Measurements from ENCODE around the gene ACTN1. TPM values are rescaled to one million over a fixed set of nuclear protein-coding genes. Genes with fewer than 3 reads are reported as not detected.
"Not testable (repeated sequence)": the region's sequence is repeated elsewhere in the genome, so short reads cannot be mapped to it uniquely, and the experiment has no call there.

The ACTN1 gene
- total and polyA plus RNA-seq, 3 donors from 2014 or later = 51.0 to 82.3 (median 69.5) TPM

- TF ChIP-seq POLR2A (IDR thresholded peaks at IDR 0.05) (no peak), CTCF (IDR thresholded peaks at IDR 0.05) (no peak)
- Histone ChIP-seq H3K9me3 (no peaks in the 10 kb centered on the region), H3K27me3 (no peaks in the 10 kb centered on the region), H3K4me1 (no peaks in the 10 kb centered on the region), H3K36me3 (ENCODE audit: low read depth, missing control alignments) (no peaks in the 10 kb centered on the region), H3K27ac (no peak overlapping the region), H3K4me3 (no peak overlapping the region)
- no peak for DNase-seq
- intact Hi-C loops (cut with DNase I; ENCODE audit: low total_unique reads) = no loop called here
- 82 to 87% methylated on average over 3 to 6 of the region's 6 CpGs for WGBS, 2 donors
Observed at GRCh38 chr14:68853749-68854148, 125.4 kb downstream of the ACTN1 start.

- H3K27me3 ChIP-seq; intact Hi-C loops (cut with DNase I; ENCODE audit: low total_unique reads); H3K36me3 ChIP-seq (ENCODE audit: low read depth, missing control alignments); H3K4me1 ChIP-seq; H3K4me3 ChIP-seq; DNase-seq; H3K9me3 ChIP-seq; H3K27ac ChIP-seq: not testable (repeated sequence)
- WGBS, 2 donors = 81 to 92% methylated on average over 7 of the region's 7 CpGs
Observed at GRCh38 chr14:68852493-68852892, 126.6 kb downstream of the ACTN1 start.

GRCh38 chr14:68851078-68851477 is 128.0 kb downstream of the ACTN1 start:
- H3K27me3 ChIP-seq = no peaks in the 10 kb centered on the region
- no peak overlapping the region for H3K27ac ChIP-seq
- TF ChIP-seq POLR2A (IDR thresholded peaks at IDR 0.05) (no peak), CTCF (IDR thresholded peaks at IDR 0.05) (no peak)
- intact Hi-C loops (cut with DNase I; ENCODE audit: low total_unique reads) = no loop called here
- H3K9me3 ChIP-seq = no peaks in the 10 kb centered on the region
- no peak for DNase-seq
- WGBS, 2 donors = 86 to 91% methylated on average over 5 of the region's 5 CpGs
- H3K4me1 ChIP-seq = no peaks in the 10 kb centered on the region
- no peak overlapping the region for H3K4me3 ChIP-seq
- H3K36me3 ChIP-seq (ENCODE audit: low read depth, missing control alignments) = no peaks in the 10 kb centered on the region

GRCh38 chr14:68849416-68849815 is 129.7 kb downstream of the ACTN1 start:
- no peak for DNase-seq
- Histone ChIP-seq H3K27me3 (no peaks in the 10 kb centered on the region), H3K4me1 (no peaks in the 10 kb centered on the region), H3K4me3 (no peak overlapping the region), H3K9me3 (no peaks in the 10 kb centered on the region), H3K36me3 (ENCODE audit: low read depth, missing control alignments) (no peaks in the 10 kb centered on the region), H3K27ac (no peak overlapping the region)
- 90 to 92% methylated on average over 3 of the region's 3 CpGs for WGBS, 2 donors
- no peak for TF ChIP-seq POLR2A (IDR thresholded peaks at IDR 0.05)
- intact Hi-C loops (cut with DNase I; ENCODE audit: low total_unique reads) = no loop called here

GRCh38 chr14:68848253-68848652 is 130.8 kb downstream of the ACTN1 start:
- Histone ChIP-seq H3K27me3 (no peaks in the 10 kb centered on the region), H3K4me3 (no peak overlapping the region), H3K36me3 (ENCODE audit: low read depth, missing control alignments) (no peaks in the 10 kb centered on the region), H3K9me3 (no peaks in the 10 kb centered on the region), H3K27ac (no peak overlapping the region), H3K4me1 (peaks cover 5% of the 10 kb centered on the region)
- intact Hi-C loops (cut with DNase I; ENCODE audit: low total_unique reads) = no loop called here
- no peak for TF ChIP-seq POLR2A (IDR thresholded peaks at IDR 0.05)
- no peak for TF ChIP-seq CTCF (IDR thresholded peaks at IDR 0.05)
- no peak for DNase-seq
- 92 to 94% methylated on average over 1 of the region's 1 CpG for WGBS, 2 donors

GRCh38 chr14:68847640-68848039 is 131.5 kb downstream of the ACTN1 start:
- H3K27ac ChIP-seq; H3K36me3 ChIP-seq (ENCODE audit: low read depth, missing control alignments); H3K4me3 ChIP-seq; H3K27me3 ChIP-seq; H3K9me3 ChIP-seq; DNase-seq; intact Hi-C loops (cut with DNase I; ENCODE audit: low total_unique reads); H3K4me1 ChIP-seq: not testable (repeated sequence)
- WGBS, 2 donors = 82 to 95% methylated on average over 4 of the region's 4 CpGs
